MCF 10A (cell line): ENCODE data around the gene BMP8B. TPM values are rescaled to one million over a fixed set of nuclear protein-coding genes. Genes with fewer than 3 reads are reported as not detected.
A peak's percentile ranks its signal among the peaks of the same experiment; 100 is the strongest.
"Not testable (repeated sequence)": the region's sequence is repeated elsewhere in the genome, so short reads cannot be mapped to it uniquely, and the experiment has no call there.

Experiments
- BruUV-seq: library from RNA; stranded (reverse); fragments of 400-500 nt; replicated peaks from 2 replicates; lab custom pipeline; 2021; lab: Mats Ljungman, UMichigan
- CTCF ChIA-PET: fragments of 300-600 bp; sonication (Branson Sonifier 250); formaldehyde crosslinking; extraction: SDS; loops from one replicate; lab custom pipeline; 2021; ENCODE audit warnings: antibody characterized with exemption, inconsistent platforms; lab: Yijun Ruan, JAX
- POLR2A ChIA-PET: fragments of 300-600, 350-650 bp; sonication (Branson Sonifier 250); formaldehyde crosslinking; extraction: SDS; loops from one replicate; lab custom pipeline; 2020; ENCODE audit warnings: antibody characterized with exemption, inconsistent platforms; lab: Yijun Ruan, JAX
- DNase-seq: peaks from one replicate; pipeline ENCODE4 v3.0.0-alpha.2; 2018; ENCODE audit not compliant: unreplicated experiment
- H3K27ac Mint-ChIP-seq: one replicate; pipeline ENCODE4 v1.8.0; 2022; ENCODE audit warnings: mild to moderate bottlenecking, low read depth, mixed read lengths; ENCODE audit not compliant: unreplicated experiment
- H3K27me3 Mint-ChIP-seq: one replicate; pipeline ENCODE4 v1.8.0; 2022; ENCODE audit warnings: mixed read lengths; ENCODE audit not compliant: insufficient read depth, unreplicated experiment
- H3K36me3 Mint-ChIP-seq: one replicate; pipeline ENCODE4 v1.8.0; 2022; ENCODE audit warnings: mild to moderate bottlenecking, moderate library complexity, mixed read lengths; ENCODE audit not compliant: insufficient read depth, unreplicated experiment
- H3K4me1 Mint-ChIP-seq: one replicate; pipeline ENCODE4 v1.8.0; 2022; ENCODE audit warnings: mixed read lengths; ENCODE audit not compliant: insufficient read depth, unreplicated experiment
- H3K4me3 Mint-ChIP-seq: one replicate; pipeline ENCODE4 v1.8.0; 2022; ENCODE audit warnings: mild to moderate bottlenecking, moderate library complexity, mixed read lengths; ENCODE audit not compliant: unreplicated experiment
- H3K9me3 Mint-ChIP-seq: one replicate; pipeline ENCODE4 v1.8.0; 2022; ENCODE audit warnings: mixed read lengths; ENCODE audit not compliant: unreplicated experiment
- CTCF ChIP-seq: fragments of 200-600 bp; IDR thresholded peaks from one replicate; pipeline ENCODE4 v1.8.0; 2022; ENCODE audit warnings: antibody characterized with exemption, mild to moderate bottlenecking; ENCODE audit not compliant: unreplicated experiment
- intact Hi-C: fragments of 100-400 bp; cut with micrococcal nuclease; formaldehyde crosslinking; loops from 2 replicates; pipeline ENCODE4 v1.14.1; 2022
- total RNA-seq: library from RNA; stranded (reverse); gene quantifications from 2 replicates; pipeline ENCODE4 v1.2.3, GENCODE V29; 2022

BMP8B gene
- total RNA-seq, 1 experiment from 2014 or later: 0.21 TPM

- H3K36me3 Mint-ChIP-seq: no peaks in the 10 kb centered on the region
- H3K4me3 Mint-ChIP-seq: no peak overlapping the region
- ChIA-PET CTCF (no interaction called here), POLR2A (no interaction called here)
- no peak overlapping the region for H3K27ac Mint-ChIP-seq
- BruUV-seq: no TSS peak
- no peak for TF ChIP-seq CTCF
- H3K27me3 Mint-ChIP-seq: no peaks in the 10 kb centered on the region
- no peaks in the 10 kb centered on the region for H3K4me1 Mint-ChIP-seq
- no peaks in the 10 kb centered on the region for H3K9me3 Mint-ChIP-seq
- DNase-seq: no peak
- intact Hi-C loops: no loop called here
These were observed 7.3 kb downstream of the BMP8B start for GRCh38 chr1:39781349-39781715.

- ChIA-PET CTCF (no interaction called here), POLR2A (no interaction called here)
- Mint-ChIP-seq H3K27me3 (no peaks in the 10 kb centered on the region), H3K9me3 (no peaks in the 10 kb centered on the region), H3K4me1 (no peaks in the 10 kb centered on the region), H3K27ac (peak overlapping the region; percentile 14), H3K36me3 (no peaks in the 10 kb centered on the region), H3K4me3 (no peak overlapping the region)
- intact Hi-C loops: no loop called here
- DNase-seq: no peak
- no peak for TF ChIP-seq CTCF
- BruUV-seq: no TSS peak
These were observed 8.8 kb downstream of the BMP8B start for GRCh38 chr1:39779821-39780220.

- Mint-ChIP-seq H3K4me3 (no peak overlapping the region), H3K27ac (no peak overlapping the region), H3K9me3 (no peaks in the 10 kb centered on the region), H3K27me3 (no peaks in the 10 kb centered on the region), H3K4me1 (no peaks in the 10 kb centered on the region), H3K36me3 (no peaks in the 10 kb centered on the region)
- no TSS peak for BruUV-seq
- intact Hi-C loops: no loop called here
- TF ChIP-seq CTCF: no peak
- ChIA-PET POLR2A (no interaction called here), CTCF (no interaction called here)
- DNase-seq: no peak
These were observed 9.5 kb downstream of the BMP8B start for GRCh38 chr1:39779137-39779536.

GRCh38 chr1:39778463-39779099, 10.1 kb downstream of the BMP8B start:
- POLR2A ChIA-PET, BruUV-seq: not testable (repeated sequence)

GRCh38 chr1:39777896-39778295, 10.8 kb downstream of the BMP8B start:
- BruUV-seq, CTCF ChIA-PET, DNase-seq, intact Hi-C loops, H3K27me3 Mint-ChIP-seq, H3K4me1 Mint-ChIP-seq, H3K9me3 Mint-ChIP-seq, POLR2A ChIA-PET, H3K36me3 Mint-ChIP-seq, H3K4me3 Mint-ChIP-seq, H3K27ac Mint-ChIP-seq: not testable (repeated sequence)

More at GRCh38 chr1:39778463-39779099, 10.1 kb downstream of the BMP8B start:
- H3K9me3 Mint-ChIP-seq, H3K4me3 Mint-ChIP-seq, intact Hi-C loops, DNase-seq, H3K27ac Mint-ChIP-seq, H3K4me1 Mint-ChIP-seq, H3K36me3 Mint-ChIP-seq, CTCF ChIA-PET, H3K27me3 Mint-ChIP-seq: not testable (repeated sequence)
